ENCODE data around the gene TJP3.

Gene TJP3

GRCh38 chr19:3692141-3693024 is 15.8 kb upstream of the TJP3 start:
- no peak for DNase-seq (ENCODE audit: low spot score)
- peak; percentile 75 for TF ChIP-seq CTCF (IDR thresholded peaks at IDR 0.05; ENCODE audit: extremely low read depth, insufficient read depth, missing control alignments)
- in situ Hi-C loops (cut with MboI; ENCODE audit: low pct_unique_long_range_greater_than_20kb, low sequenced_read_pairs, unreplicated experiment), result no loop called here

- no peak for DNase-seq (ENCODE audit: low spot score)
- in situ Hi-C loops (cut with MboI; ENCODE audit: low pct_unique_long_range_greater_than_20kb, low sequenced_read_pairs, unreplicated experiment), result no loop called here
- no peak for TF ChIP-seq CTCF (IDR thresholded peaks at IDR 0.05; ENCODE audit: extremely low read depth, insufficient read depth, missing control alignments)
Observed at GRCh38 chr19:3693025-3693925, 14.9 kb upstream of the TJP3 start.

GRCh38 chr19:3694361-3695123 is 13.6 kb upstream of the TJP3 start:
- no peak for TF ChIP-seq CTCF (IDR thresholded peaks at IDR 0.05; ENCODE audit: extremely low read depth, insufficient read depth, missing control alignments)
- DNase-seq (ENCODE audit: low spot score), result no peak
- in situ Hi-C loops (cut with MboI; ENCODE audit: low pct_unique_long_range_greater_than_20kb, low sequenced_read_pairs, unreplicated experiment), result no loop called here

- DNase-seq (ENCODE audit: low spot score), result no peak
- in situ Hi-C loops (cut with MboI; ENCODE audit: low pct_unique_long_range_greater_than_20kb, low sequenced_read_pairs, unreplicated experiment), result no loop called here
- TF ChIP-seq CTCF (IDR thresholded peaks at IDR 0.05; ENCODE audit: extremely low read depth, insufficient read depth, missing control alignments), result no peak
Observed at GRCh38 chr19:3695124-3695733, 13.0 kb upstream of the TJP3 start.

GRCh38 chr19:3695986-3696659 is 12.1 kb upstream of the TJP3 start:
- no peak for DNase-seq (ENCODE audit: low spot score)
- in situ Hi-C loops (cut with MboI; ENCODE audit: low pct_unique_long_range_greater_than_20kb, low sequenced_read_pairs, unreplicated experiment), result no loop called here
- no peak for TF ChIP-seq CTCF (IDR thresholded peaks at IDR 0.05; ENCODE audit: extremely low read depth, insufficient read depth, missing control alignments)

Measured in GM13977 (cell line).